Measurements from ENCODE around the gene HPCA.

HPCA gene

DNA sequence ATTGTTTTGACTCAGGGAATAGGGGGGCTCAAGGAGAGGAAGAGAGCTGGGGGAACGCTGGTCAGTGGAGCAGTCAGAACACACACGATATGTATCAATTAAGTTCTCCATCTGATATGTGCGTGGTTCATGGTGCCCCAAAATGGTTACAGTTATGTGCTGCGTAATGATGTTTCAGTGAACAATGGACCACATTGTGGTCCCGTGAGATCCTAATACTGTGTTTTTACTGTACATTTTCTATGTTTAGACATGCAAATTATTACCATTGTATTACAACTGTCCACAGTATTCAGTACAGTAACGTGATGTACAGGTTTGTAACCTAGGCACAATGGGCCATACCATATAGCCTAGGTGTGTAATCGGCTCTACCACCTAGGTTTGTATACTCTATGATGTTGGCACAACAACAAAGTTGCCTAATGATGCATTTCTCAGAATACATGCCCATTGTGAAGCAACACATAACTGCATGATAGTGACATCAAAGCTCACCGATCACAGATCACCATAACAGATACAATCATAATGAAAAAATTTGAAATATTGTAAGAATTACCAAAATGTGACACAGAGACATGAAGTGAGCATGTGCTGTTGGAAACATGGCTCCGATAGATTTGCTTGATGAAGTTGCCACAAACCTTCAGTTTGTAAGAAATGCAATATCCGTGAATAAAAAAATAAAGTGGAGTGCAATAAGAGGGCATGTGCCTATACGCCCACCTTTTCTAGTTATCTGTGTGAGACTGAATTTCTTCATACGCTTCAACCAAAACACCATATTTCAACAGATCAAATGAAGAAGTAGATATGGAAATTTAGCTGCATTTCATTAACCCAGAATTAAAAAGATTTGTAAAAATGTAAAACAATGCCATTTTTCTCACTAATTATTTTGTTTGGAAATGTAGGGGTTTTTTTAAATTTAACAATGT is 29.7 kb downstream of the HPCA start:
- Histone ChIP-seq H3K9me3 (ENCODE audit: severe bottlenecking) (no peaks in the 10 kb centered on the region), H3K36me3 (ENCODE audit: low read depth) (no peaks in the 10 kb centered on the region), H3K4me3 (ENCODE audit: severe bottlenecking) (no peak overlapping the region), H3K27ac (ENCODE audit: poor library complexity, severe bottlenecking) (no peak overlapping the region), H3K27me3 (ENCODE audit: insufficient read depth, poor library complexity, severe bottlenecking) (no peaks in the 10 kb centered on the region), H3K4me1 (ENCODE audit: insufficient read depth, poor library complexity, severe bottlenecking) (no peaks in the 10 kb centered on the region)
- ATAC-seq (ENCODE audit: low read depth) (no peak), DNase-seq (ENCODE audit: low spot score) (no peak)
- no peak for TF ChIP-seq CTCF (IDR thresholded peaks at IDR 0.05; ENCODE audit: poor library complexity, severe bottlenecking)

GRCh38 chr1:32917521-32917920 is 31.2 kb downstream of the HPCA start:
- Histone ChIP-seq H3K4me1 (ENCODE audit: insufficient read depth, poor library complexity, severe bottlenecking) (no peaks in the 10 kb centered on the region), H3K27ac (ENCODE audit: poor library complexity, severe bottlenecking) (no peak overlapping the region), H3K36me3 (ENCODE audit: low read depth) (no peaks in the 10 kb centered on the region), H3K4me3 (ENCODE audit: severe bottlenecking) (no peak overlapping the region), H3K27me3 (ENCODE audit: insufficient read depth, poor library complexity, severe bottlenecking) (no peaks in the 10 kb centered on the region), H3K9me3 (ENCODE audit: severe bottlenecking) (no peaks in the 10 kb centered on the region)
- no peak for TF ChIP-seq CTCF (IDR thresholded peaks at IDR 0.05; ENCODE audit: poor library complexity, severe bottlenecking)
- no peak for ATAC-seq (ENCODE audit: low read depth)
- no peak for DNase-seq (ENCODE audit: low spot score)

GRCh38 chr1:32918179-32918578 is 31.9 kb downstream of the HPCA start:
- no peak for ATAC-seq (ENCODE audit: low read depth)
- H3K27me3 ChIP-seq (ENCODE audit: insufficient read depth, poor library complexity, severe bottlenecking) = no peaks in the 10 kb centered on the region

GRCh38 chr1:32919811-32920733 is 33.8 kb downstream of the HPCA start:
- Histone ChIP-seq H3K36me3 (ENCODE audit: low read depth) (no peaks in the 10 kb centered on the region), H3K4me3 (ENCODE audit: severe bottlenecking) (no peak overlapping the region), H3K9me3 (ENCODE audit: severe bottlenecking) (no peaks in the 10 kb centered on the region), H3K4me1 (ENCODE audit: insufficient read depth, poor library complexity, severe bottlenecking) (no peaks in the 10 kb centered on the region), H3K27ac (ENCODE audit: poor library complexity, severe bottlenecking) (no peak overlapping the region), H3K27me3 (ENCODE audit: insufficient read depth, poor library complexity, severe bottlenecking) (no peaks in the 10 kb centered on the region)
- DNase-seq (ENCODE audit: low spot score) = no peak
- no peak for TF ChIP-seq CTCF (IDR thresholded peaks at IDR 0.05; ENCODE audit: poor library complexity, severe bottlenecking)
- peak; percentile 38; the same call in 1 of the 3 replicates for ATAC-seq (ENCODE audit: low read depth)

More at GRCh38 chr1:32918179-32918578, 31.9 kb downstream of the HPCA start:
- no peak overlapping the region for H3K4me3 ChIP-seq (ENCODE audit: severe bottlenecking)
- H3K9me3 ChIP-seq (ENCODE audit: severe bottlenecking) = no peaks in the 10 kb centered on the region
- no peak overlapping the region for H3K27ac ChIP-seq (ENCODE audit: poor library complexity, severe bottlenecking)
- DNase-seq (ENCODE audit: low spot score) = no peak
- TF ChIP-seq CTCF (IDR thresholded peaks at IDR 0.05; ENCODE audit: poor library complexity, severe bottlenecking) = no peak
- no peaks in the 10 kb centered on the region for H3K36me3 ChIP-seq (ENCODE audit: low read depth)
- no peaks in the 10 kb centered on the region for H3K4me1 ChIP-seq (ENCODE audit: insufficient read depth, poor library complexity, severe bottlenecking)

Measured in RWPE2 (cell line).